Endothelial cell of umbilical vein (primary cell): ENCODE data around the gene ZNF101. TPM values are rescaled to one million over a fixed set of nuclear protein-coding genes. Genes with fewer than 3 reads are reported as not detected.
A peak's percentile ranks its signal among the peaks of the same experiment; 100 is the strongest.

Experiments
- BruUV-seq: library from RNA; stranded (reverse); fragments of 400-500 nt; replicated peaks from 2 replicates; lab custom pipeline; 2021; lab: Mats Ljungman, UMichigan
- CTCF ChIA-PET: fragments of 300-600, 350-600 bp; sonication (Branson Sonifier 250); formaldehyde crosslinking; loops from one replicate; lab custom pipeline; 2021; ENCODE audit warnings: antibody characterized with exemption, inconsistent platforms; lab: Charles Lee
- POLR2A ChIA-PET: fragments of 300-600, 350-600 bp; sonication (Branson Sonifier 250); formaldehyde crosslinking; loops from one replicate; lab custom pipeline; 2021; ENCODE audit warnings: antibody characterized with exemption, inconsistent platforms; lab: Charles Lee
- DNase-seq: peaks from one replicate; pipeline ENCODE4 v3.0.0-alpha.2; 2011; ENCODE audit warnings: low read depth, low spot score
- FAIRE-seq: peaks from 2 replicates; lab custom pipeline; 2011; peaks lifted over from hg19 to GRCh38; lab: Jason Lieb, UNC
- H2AFZ ChIP-seq: 2 replicates; pipeline ENCODE4 v1.6.0; 2012; ENCODE audit warnings: low read depth, low read length, control low read depth, inconsistent platforms
- H3K27ac ChIP-seq: 2 replicates; pipeline ENCODE4 v1.5.1; 2011; ENCODE audit warnings: low read depth, mild to moderate bottlenecking, control low read depth, low read length, moderate library complexity; ENCODE audit not compliant: insufficient read depth
- H3K27me3 ChIP-seq, 2 experiments: 2 replicates each; pipeline versions ENCODE4 v1.6.0 to v1.6.1; 2011; ENCODE audit warnings: low read length in 2 of 2, mixed read lengths in 1 of 2; ENCODE audit not compliant: control insufficient read depth in 2 of 2, insufficient read depth in 2 of 2
- H3K36me3 ChIP-seq, 2 experiments: 2 replicates in 1 of 2; 3 replicates in 1 of 2; pipeline ENCODE4 v1.5.1; 2011; ENCODE audit warnings: low read length in 2 of 2, mild to moderate bottlenecking in 1 of 2, moderate library complexity in 1 of 2; ENCODE audit not compliant: control insufficient read depth in 2 of 2, insufficient read depth in 2 of 2; ENCODE audit errors: extremely low read depth in 1 of 2
- H3K4me1 ChIP-seq: 3 replicates; pipeline ENCODE4 v1.5.1; 2011; ENCODE audit warnings: mild to moderate bottlenecking, low read length; ENCODE audit not compliant: control insufficient read depth, insufficient read depth; ENCODE audit errors: extremely low read depth
- H3K4me2 ChIP-seq: 2 replicates; pipeline ENCODE4 v1.6.1; 2011; ENCODE audit warnings: low read length, control low read depth, mixed read lengths; ENCODE audit not compliant: insufficient read depth
- H3K4me3 ChIP-seq, 3 experiments: fragments of 200-600 bp in 1 of 3; sonication (generic), shearing (Covaris generic) in 1 of 3; replicated peaks in 1 of 3; 2 replicates each; pipeline ENCODE4 v1.5.1; 2011 to 2016; ENCODE audit warnings: control low read depth in 3 of 3, low read length in 3 of 3, mild to moderate bottlenecking in 2 of 3, inconsistent platforms in 1 of 3, low read depth in 1 of 3, moderate library complexity in 1 of 3; ENCODE audit not compliant: insufficient read depth in 1 of 3
- H3K79me2 ChIP-seq: 2 replicates; pipeline ENCODE4 v1.6.0; 2012; ENCODE audit warnings: low read length, inconsistent platforms; ENCODE audit not compliant: control insufficient read depth, insufficient read depth
- H3K9ac ChIP-seq: replicated peaks from 2 replicates; pipeline ENCODE3; 2011; ENCODE audit warnings: low read length, control low read depth; ENCODE audit not compliant: insufficient read depth; ENCODE audit errors: extremely low read depth
- H3K9me1 ChIP-seq: replicated peaks from 3 replicates; pipeline ENCODE4 v1.6.0; 2011; ENCODE audit warnings: mild to moderate bottlenecking, low read length; ENCODE audit not compliant: control insufficient read depth, insufficient read depth; ENCODE audit errors: extremely low read depth
- H3K9me3 ChIP-seq: replicated peaks from 2 replicates; pipeline ENCODE4 v1.5.1; 2012; ENCODE audit warnings: low read length, inconsistent platforms; ENCODE audit not compliant: control insufficient read depth, insufficient read depth
- H4K20me1 ChIP-seq: replicated peaks from 2 replicates; pipeline ENCODE3; 2011; ENCODE audit warnings: mild to moderate bottlenecking, low read length; ENCODE audit not compliant: control insufficient read depth, insufficient read depth; ENCODE audit errors: extremely low read depth
- EZH2 ChIP-seq: IDR thresholded peaks from 2 replicates; pipeline ENCODE4 v1.6.1; 2012; ENCODE audit warnings: borderline replicate concordance, low read depth, mild to moderate bottlenecking, moderate library complexity, low read length, inconsistent platforms; ENCODE audit not compliant: severe bottlenecking
- FOS ChIP-seq: IDR thresholded peaks from 2 replicates; pipeline ENCODE4 v1.6.1; 2011; ENCODE audit warnings: mild to moderate bottlenecking, low read length, moderate library complexity, borderline replicate concordance; ENCODE audit not compliant: insufficient read depth
- GATA2 ChIP-seq: IDR thresholded peaks from 2 replicates; pipeline ENCODE4 v1.7.0; 2011; ENCODE audit warnings: low read depth, mild to moderate bottlenecking, moderate library complexity, mixed read lengths, low read length; ENCODE audit not compliant: insufficient read length, insufficient read depth
- JUN ChIP-seq: IDR thresholded peaks from 2 replicates; pipeline ENCODE4 v1.6.1; 2011; ENCODE audit warnings: borderline replicate concordance, low read depth; ENCODE audit not compliant: insufficient read length, insufficient read depth
- MYC ChIP-seq: IDR thresholded peaks from one replicate; pipeline ENCODE4 v1.6.1; 2011; ENCODE audit warnings: mild to moderate bottlenecking, low read depth, low read length
- POLR2A ChIP-seq: IDR thresholded peaks from 2 replicates; pipeline ENCODE4 v1.6.1; 2012; ENCODE audit warnings: low read depth, mild to moderate bottlenecking, control low read depth, low read length
- POLR2AphosphoS5 ChIP-seq: IDR thresholded peaks from 2 replicates; pipeline ENCODE4 v1.6.1; 2012; ENCODE audit warnings: low read depth, mild to moderate bottlenecking, control low read depth, low read length, moderate library complexity; ENCODE audit not compliant: insufficient read depth
- dilution Hi-C: fragments of 300-500 bp; cut with MboI; formaldehyde crosslinking; loops from one replicate; pipeline ENCODE4 v1.15.0; 2019; ENCODE audit warnings: low sequenced_read_pairs; ENCODE audit not compliant: extremely low pct_ligation_motif_present
- intact Hi-C: fragments of 100-400 bp; cut with micrococcal nuclease; formaldehyde crosslinking; loops from one replicate; pipeline ENCODE4 v1.10.0; 2022
- polyA plus RNA-seq, 4 experiments: library from polyadenylated mRNA; depleted of rRNA in 3 of 4; stranded (reverse) in 3 of 4; unstranded in 1 of 4; fragments of >200 nt; gene quantifications; 2 replicates each; pipeline versions ENCODE4 v1.2.1 to v1.2.3, GENCODE V29; 2011 to 2012; ENCODE audit warnings: missing spikeins in 1 of 4
- total RNA-seq: library from RNA; stranded (reverse); gene quantifications from 2 replicates; pipeline ENCODE4 v1.2.3, GENCODE V29; 2021
- TF ChIP-seq, protein P1 (sequence below), 2 donors: IDR thresholded peaks; 1 replicate in 1 of 2; 2 replicates in 1 of 2; pipeline ENCODE4 v1.5.1; 2011; ENCODE audit warnings: low read length in 2 of 2, mild to moderate bottlenecking in 2 of 2, moderate library complexity in 2 of 2, control low read depth in 1 of 2, inconsistent platforms in 1 of 2, low read depth in 1 of 2; ENCODE audit not compliant: insufficient read depth in 1 of 2; ENCODE audit errors: extremely low read depth in 1 of 2
- TF ChIP-seq, protein P2 (sequence below): IDR thresholded peaks from 2 replicates; pipeline ENCODE4 v1.6.1; 2011; ENCODE audit not compliant: insufficient read depth, insufficient read length

ZNF101 gene
- total and polyA plus RNA-seq, 2 donors (not counting 3 experiments of a cell fraction or from before 2014, with no cell fraction given), result 2.8 to 12.8 TPM

DNA sequence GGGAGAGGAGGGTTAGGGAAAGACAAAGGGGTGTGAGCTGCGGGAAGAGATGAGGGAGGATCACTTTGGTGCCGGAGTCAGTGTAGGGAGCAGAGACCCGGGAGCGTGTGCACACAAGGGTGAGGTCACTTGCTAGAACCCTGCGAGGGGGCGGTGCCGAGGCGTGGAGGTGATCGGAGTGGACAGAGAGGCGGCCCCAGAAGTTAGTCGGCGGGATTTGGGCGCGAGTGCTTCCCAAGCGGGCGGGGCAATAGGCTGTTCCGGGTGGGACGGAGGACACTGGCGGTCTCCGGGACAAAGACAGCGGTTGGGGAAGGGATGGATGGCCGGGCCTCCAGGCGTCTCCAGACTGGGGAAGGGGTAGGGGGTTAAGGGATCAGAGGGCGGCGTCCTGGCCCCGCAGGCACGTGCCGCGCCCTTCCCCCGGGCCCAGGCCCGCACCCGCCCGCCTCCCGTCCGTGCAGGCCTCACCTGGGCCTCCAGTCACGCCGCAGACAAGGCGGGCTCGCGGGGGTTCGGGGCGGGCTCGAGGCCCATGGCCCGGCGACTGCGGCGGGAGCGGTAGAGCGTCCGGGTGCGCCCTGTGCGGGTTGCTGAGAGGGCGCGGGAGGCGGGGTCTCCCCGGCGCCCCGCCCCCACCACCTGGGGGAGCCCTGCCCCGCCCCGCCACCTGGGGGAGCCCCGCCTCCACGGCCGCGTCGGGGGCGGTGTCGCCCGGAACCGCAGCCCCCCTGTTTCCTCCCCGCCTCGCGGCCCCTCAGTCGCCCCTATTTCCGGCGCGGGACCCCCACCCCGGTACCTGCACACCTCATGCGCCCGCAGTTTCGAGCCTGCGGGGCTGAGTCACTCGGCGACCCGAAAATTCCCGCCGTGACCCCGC is 40.8 kb upstream of the ZNF101 start, which contains the start of gene LPAR2:
Gene LPAR2, minus strand, starts transcription at position 600 of the 880 bp plus-strand sequence. CDS start 945 bp downstream, outside the sequence.
- H2AFZ ChIP-seq, result no peak within 1 kb of the TSS
- no peak within 1 kb of the TSS for H3K27ac ChIP-seq
- H3K36me3 ChIP-seq, result no peaks in the 10 kb centered on the region
- POLR2A ChIA-PET, result no interaction called here
- no peak for TF ChIP-seq JUN
- TF ChIP-seq, protein P1, sequence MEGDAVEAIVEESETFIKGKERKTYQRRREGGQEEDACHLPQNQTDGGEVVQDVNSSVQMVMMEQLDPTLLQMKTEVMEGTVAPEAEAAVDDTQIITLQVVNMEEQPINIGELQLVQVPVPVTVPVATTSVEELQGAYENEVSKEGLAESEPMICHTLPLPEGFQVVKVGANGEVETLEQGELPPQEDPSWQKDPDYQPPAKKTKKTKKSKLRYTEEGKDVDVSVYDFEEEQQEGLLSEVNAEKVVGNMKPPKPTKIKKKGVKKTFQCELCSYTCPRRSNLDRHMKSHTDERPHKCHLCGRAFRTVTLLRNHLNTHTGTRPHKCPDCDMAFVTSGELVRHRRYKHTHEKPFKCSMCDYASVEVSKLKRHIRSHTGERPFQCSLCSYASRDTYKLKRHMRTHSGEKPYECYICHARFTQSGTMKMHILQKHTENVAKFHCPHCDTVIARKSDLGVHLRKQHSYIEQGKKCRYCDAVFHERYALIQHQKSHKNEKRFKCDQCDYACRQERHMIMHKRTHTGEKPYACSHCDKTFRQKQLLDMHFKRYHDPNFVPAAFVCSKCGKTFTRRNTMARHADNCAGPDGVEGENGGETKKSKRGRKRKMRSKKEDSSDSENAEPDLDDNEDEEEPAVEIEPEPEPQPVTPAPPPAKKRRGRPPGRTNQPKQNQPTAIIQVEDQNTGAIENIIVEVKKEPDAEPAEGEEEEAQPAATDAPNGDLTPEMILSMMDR (IDR thresholded peaks at IDR 0.05; ENCODE audit: extremely low read depth in 1 of 2, insufficient read depth in 1 of 2, low read depth in 1 of 2, low read length in 2 of 2), result no peak
- no peak for TF ChIP-seq GATA2
- no peak for TF ChIP-seq MYC
- TF ChIP-seq EZH2, result peak; percentile 43
- TF ChIP-seq POLR2A, result no peak
- no peak for TF ChIP-seq FOS
- TF ChIP-seq POLR2AphosphoS5, result peak; percentile 19
- TF ChIP-seq, protein P2, sequence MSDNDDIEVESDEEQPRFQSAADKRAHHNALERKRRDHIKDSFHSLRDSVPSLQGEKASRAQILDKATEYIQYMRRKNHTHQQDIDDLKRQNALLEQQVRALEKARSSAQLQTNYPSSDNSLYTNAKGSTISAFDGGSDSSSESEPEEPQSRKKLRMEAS, result no peak
- no peaks in the 10 kb centered on the region for H3K79me2 ChIP-seq
- no peaks in the 10 kb centered on the region for H3K4me1 ChIP-seq
- FAIRE-seq (no peak), DNase-seq (no peak)
- H3K9me3 ChIP-seq, result no peaks in the 10 kb centered on the region
- peak within 1 kb of the TSS in 1 of 3 experiments; percentile 8 for H3K4me3 ChIP-seq
- peaks cover 0 to 6% of the 10 kb centered on the region in 2 experiments for H3K27me3 ChIP-seq
- intact Hi-C loops (no loop called here), dilution Hi-C loops (no loop called here)
- BruUV-seq, result no TSS peak
- H3K4me2 ChIP-seq, result peak within 1 kb of the TSS; percentile 5
- no peaks in the 10 kb centered on the region for H4K20me1 ChIP-seq
- H3K9ac ChIP-seq, result no peak within 1 kb of the TSS
- no peaks in the 10 kb centered on the region for H3K9me1 ChIP-seq
- CTCF ChIA-PET, result interaction anchor here (1.0 to 1.2 kb wide), 2 partner anchors 73 to 74 kb away, joined by 3 read pairs; no protein-coding TSS in a partner anchor
